Stomach (tissue), 9 donors: Measurements from ENCODE around the gene GRM3. TPM values are rescaled to one million over a fixed set of nuclear protein-coding genes. Genes with fewer than 3 reads are reported as not detected.

Experiments used
- DNase-seq, 2 donors: peaks; one replicate each; pipeline versions ENCODE4 v3.0.0 to v3.0.0-alpha.2; 2013 to 2019
- H3K27ac ChIP-seq, 5 donors: fragments of 200-600 bp in 4 of 5; sonication (generic) in 4 of 5; one replicate each; pipeline ENCODE4 v1.5.1; 2013 to 2019; ENCODE audit warnings: mild to moderate bottlenecking in 1 of 5, moderate library complexity in 1 of 5
- H3K27me3 ChIP-seq, 3 donors: fragments of 200-600 bp; sonication (generic); one replicate each; pipeline ENCODE4 v1.5.1; 2017 to 2019; ENCODE audit warnings: mixed run types in 1 of 3
- H3K36me3 ChIP-seq, 4 donors: fragments of 200-600 bp; sonication (generic); 1 replicate in 3 of 4; 2 replicates in 1 of 4; pipeline ENCODE4 v1.5.1; 2016 to 2019
- H3K4me1 ChIP-seq, 4 donors: fragments of 200-600 bp; sonication (generic); one replicate each; pipeline ENCODE4 v1.5.1; 2016 to 2019
- H3K4me3 ChIP-seq, 4 donors: fragments of 200-600 bp; sonication (generic) in 3 of 4; one replicate each; pipeline ENCODE4 v1.5.1; 2016 to 2019; ENCODE audit warnings: mild to moderate bottlenecking in 1 of 4
- H3K9me3 ChIP-seq, 4 donors: fragments of 200-600 bp; sonication (generic); one replicate each; pipeline ENCODE4 v1.5.1; 2016 to 2019
- EP300 ChIP-seq: sonication (generic); formaldehyde crosslinking; IDR thresholded peaks from one replicate; pipeline ENCODE4 v1.6.1; 2017; ENCODE audit warnings: antibody characterized with exemption
- POLR2A ChIP-seq, 4 donors: fragments of 450-650 bp; IDR thresholded peaks; one replicate each; pipeline ENCODE4 v1.6.1; 2016; ENCODE audit warnings: antibody characterized with exemption in 4 of 4, control low read depth in 2 of 4, mild to moderate bottlenecking in 1 of 4, moderate library complexity in 1 of 4
- POLR2AphosphoS5 ChIP-seq, 3 donors: sonication (generic); formaldehyde crosslinking; IDR thresholded peaks; one replicate each; pipeline ENCODE4 v1.6.1; 2016; ENCODE audit warnings: antibody characterized with exemption in 3 of 3
- WGBS, 5 donors: extraction: QIAGEN DNeasy Blood & Tissue Kit in 3 of 5; methylation state at CpG; one replicate each; pipeline versions ENCODE4 v1.1.5 to v1.1.7; 2013 to 2018; 5-methylcytosine and 5-hydroxymethylcytosine counted together
- intact Hi-C: fragments of 100-400 bp; cut with DNase I; formaldehyde crosslinking; loops from one replicate; pipeline ENCODE4 v1.15.1; 2023; ENCODE audit warnings: low total_unique reads
- polyA plus RNA-seq, 3 donors: library from polyadenylated mRNA; stranded (reverse); fragments of 200-250 nt; gene quantifications; one replicate each; pipeline ENCODE4 v1.2.3, GENCODE V29; 2013
- total RNA-seq, 5 donors: library from RNA; depleted of rRNA; stranded (reverse); fragments of >200 nt; gene quantifications; one replicate each; pipeline versions ENCODE4 v1.1.0 to v1.2.3, GENCODE V29; 2014 to 2016
- TF ChIP-seq, protein P1 (sequence below), 7 experiments: fragments of 450-650 bp in 4 of 7; fragments of 200-600 bp in 3 of 7; sonication (generic) in 3 of 7; IDR thresholded peaks; one replicate each; pipeline ENCODE4 v1.5.1; 2016 to 2019; ENCODE audit warnings: antibody characterized with exemption in 7 of 7, control low read depth in 2 of 7, mild to moderate bottlenecking in 1 of 7
- donor health status: healthy with polysubstance abuse.
- donor health status: Bipolar disorder and iron deficiency.
- donor health status: healthy.

The GRM3 gene
- total and polyA plus RNA-seq, 8 donors = 0.55 TPM; not detected in 7

DNA sequence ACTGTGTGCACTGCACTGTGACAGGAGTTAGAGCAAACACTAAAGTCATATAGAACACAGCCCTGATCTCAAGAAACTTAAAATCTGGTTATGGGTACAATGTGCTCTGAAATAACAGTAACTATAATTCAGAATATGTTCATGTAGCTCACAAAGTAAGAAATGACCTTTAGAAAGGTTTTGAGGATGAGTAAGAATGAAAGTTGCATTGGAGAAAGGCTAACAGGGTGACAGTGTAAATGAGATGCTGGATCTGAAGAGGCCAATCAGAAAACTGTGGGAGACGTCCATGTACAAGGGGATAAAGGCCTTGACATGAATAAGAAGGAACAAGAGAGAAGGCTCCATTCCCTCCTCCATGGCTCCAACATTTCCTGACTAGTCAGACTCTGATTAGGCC lies 124.7 kb downstream of the GRM3 start:
- no peaks in the 10 kb centered on the region for H3K27me3 ChIP-seq
- H3K4me3 ChIP-seq = no peak overlapping the region
- 75 to 94% (median 90%) methylated on average over 1 of the region's 1 CpG for WGBS, 5 donors
- H3K36me3 ChIP-seq = no peaks in the 10 kb centered on the region
- DNase-seq = no peak
- intact Hi-C loops = no loop called here
- no peaks in the 10 kb centered on the region for H3K4me1 ChIP-seq
- TF ChIP-seq, protein P1, sequence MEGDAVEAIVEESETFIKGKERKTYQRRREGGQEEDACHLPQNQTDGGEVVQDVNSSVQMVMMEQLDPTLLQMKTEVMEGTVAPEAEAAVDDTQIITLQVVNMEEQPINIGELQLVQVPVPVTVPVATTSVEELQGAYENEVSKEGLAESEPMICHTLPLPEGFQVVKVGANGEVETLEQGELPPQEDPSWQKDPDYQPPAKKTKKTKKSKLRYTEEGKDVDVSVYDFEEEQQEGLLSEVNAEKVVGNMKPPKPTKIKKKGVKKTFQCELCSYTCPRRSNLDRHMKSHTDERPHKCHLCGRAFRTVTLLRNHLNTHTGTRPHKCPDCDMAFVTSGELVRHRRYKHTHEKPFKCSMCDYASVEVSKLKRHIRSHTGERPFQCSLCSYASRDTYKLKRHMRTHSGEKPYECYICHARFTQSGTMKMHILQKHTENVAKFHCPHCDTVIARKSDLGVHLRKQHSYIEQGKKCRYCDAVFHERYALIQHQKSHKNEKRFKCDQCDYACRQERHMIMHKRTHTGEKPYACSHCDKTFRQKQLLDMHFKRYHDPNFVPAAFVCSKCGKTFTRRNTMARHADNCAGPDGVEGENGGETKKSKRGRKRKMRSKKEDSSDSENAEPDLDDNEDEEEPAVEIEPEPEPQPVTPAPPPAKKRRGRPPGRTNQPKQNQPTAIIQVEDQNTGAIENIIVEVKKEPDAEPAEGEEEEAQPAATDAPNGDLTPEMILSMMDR (IDR thresholded peaks at IDR 0.05) = no peak
- no peak for TF ChIP-seq POLR2AphosphoS5 (IDR thresholded peaks at IDR 0.05)
- TF ChIP-seq POLR2A (IDR thresholded peaks at IDR 0.05) = no peak
- TF ChIP-seq EP300 = no peak
- H3K9me3 ChIP-seq = no peaks in the 10 kb centered on the region
- no peak overlapping the region for H3K27ac ChIP-seq

GRCh38 chr7:86768967-86769760 lies 125.5 kb downstream of the GRM3 start:
- Histone ChIP-seq H3K36me3 (no peaks in the 10 kb centered on the region), H3K27ac (no peak overlapping the region), H3K9me3 (no peaks in the 10 kb centered on the region), H3K27me3 (no peaks in the 10 kb centered on the region), H3K4me1 (no peaks in the 10 kb centered on the region), H3K4me3 (no peak overlapping the region)
- 64 to 78% (median 72%) methylated on average over 4 of the region's 4 CpGs for WGBS, 5 donors
- DNase-seq = no peak
- TF ChIP-seq EP300 = no peak
- no peak for TF ChIP-seq POLR2A (IDR thresholded peaks at IDR 0.05)
- TF ChIP-seq, protein P1 (IDR thresholded peaks at IDR 0.05) = no peak
- TF ChIP-seq POLR2AphosphoS5 (IDR thresholded peaks at IDR 0.05) = no peak
- intact Hi-C loops = no loop called here

- intact Hi-C loops = no loop called here
Observed at GRCh38 chr7:86773309-86773708, 129.6 kb downstream of the GRM3 start.

GRCh38 chr7:86775203-86775602 lies 131.5 kb downstream of the GRM3 start:
- Histone ChIP-seq H3K4me1 (no peaks in the 10 kb centered on the region), H3K27me3 (no peaks in the 10 kb centered on the region), H3K9me3 (no peaks in the 10 kb centered on the region), H3K27ac (no peak overlapping the region), H3K36me3 (no peaks in the 10 kb centered on the region), H3K4me3 (no peak overlapping the region)
- TF ChIP-seq EP300 = no peak
- TF ChIP-seq POLR2A (IDR thresholded peaks at IDR 0.05) = no peak
- TF ChIP-seq, protein P1 (IDR thresholded peaks at IDR 0.05) = no peak
- TF ChIP-seq POLR2AphosphoS5 (IDR thresholded peaks at IDR 0.05) = no peak
- DNase-seq = no peak
- intact Hi-C loops = no loop called here

More at GRCh38 chr7:86773309-86773708, 129.6 kb downstream of the GRM3 start:
- Histone ChIP-seq H3K4me3 (no peak overlapping the region), H3K36me3 (no peaks in the 10 kb centered on the region), H3K27ac (no peak overlapping the region), H3K27me3 (no peaks in the 10 kb centered on the region), H3K9me3 (no peaks in the 10 kb centered on the region), H3K4me1 (no peaks in the 10 kb centered on the region)
- no peak for DNase-seq
- no peak for TF ChIP-seq POLR2A (IDR thresholded peaks at IDR 0.05)
- TF ChIP-seq POLR2AphosphoS5 (IDR thresholded peaks at IDR 0.05) = no peak
- no peak for TF ChIP-seq EP300
- TF ChIP-seq, protein P1 (IDR thresholded peaks at IDR 0.05) = no peak
